ENCODE data around the gene LTO1. TPM values are rescaled to one million over a fixed set of nuclear protein-coding genes. Genes with fewer than 3 reads are reported as not detected.

Gene LTO1
- total RNA-seq, 2 donors from 2014 or later = 13.0 to 26.7 TPM

- 30 to 41% methylated on average over 1 to 9 of the region's 9 CpGs for WGBS, 2 donors
- Histone ChIP-seq H3K36me3 (replicated peaks in 1 of 2; ENCODE audit: insufficient read depth in 1 of 2, low read depth in 2 of 2) (no peaks in the 10 kb centered on the region), H3K27me3 (no peaks in the 10 kb centered on the region), H3K27ac (no peak overlapping the region), H3K4me1 (peaks cover 13% of the 10 kb centered on the region), H3K4me3 (no peak overlapping the region), H3K9me3 (no peaks in the 10 kb centered on the region)
- intact Hi-C loops (cut with DNase I) = loop anchor here (5.0 kb wide), 1 partner anchor 203 kb away; no protein-coding TSS in a partner anchor
- DNase-seq (peak in 2 of 4 donors; percentile 18 to 49), ATAC-seq (peak; percentile 27)
- TF ChIP-seq POLR2A (IDR thresholded peaks at IDR 0.05) (no peak), CTCF (IDR thresholded peaks at IDR 0.05) (peak in 6 of 7 experiments; percentile 28 to 47 (median 44))
Observed at GRCh38 chr11:69683764-69684333, 8.7 kb upstream of the LTO1 start.

DNA sequence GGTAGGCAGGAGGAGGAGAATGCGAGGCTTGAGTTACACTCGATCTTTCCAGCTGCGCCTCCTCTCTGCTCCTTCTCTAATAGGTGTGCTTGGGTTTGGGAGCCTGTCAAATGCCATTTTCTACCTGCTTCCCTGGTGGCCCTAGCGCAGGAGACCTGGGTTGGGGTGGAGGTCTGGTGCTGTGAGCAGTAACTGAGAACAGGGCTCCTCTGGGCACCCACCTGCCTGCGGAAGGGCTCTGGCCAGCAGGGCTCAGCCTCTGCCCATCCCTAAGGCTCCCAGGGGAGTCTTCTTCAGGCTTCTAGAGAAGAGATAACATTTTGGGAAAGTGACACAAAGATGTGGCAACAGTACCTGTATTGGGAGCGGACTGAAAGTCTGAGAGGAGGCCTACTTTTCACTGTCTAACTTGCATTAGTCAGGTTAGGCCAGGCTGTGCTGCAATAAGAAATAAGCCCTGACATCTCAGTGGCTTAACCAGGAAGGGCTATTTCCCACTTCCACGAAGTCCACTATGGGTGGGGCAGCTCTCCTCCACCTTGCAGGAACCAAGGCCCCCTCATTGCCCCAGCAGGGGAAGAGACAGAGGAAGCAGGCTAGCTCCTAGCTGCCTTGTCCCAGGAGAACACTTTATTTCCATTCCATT lies 7.7 kb upstream of the LTO1 start:
- Histone ChIP-seq H3K9me3 (no peaks in the 10 kb centered on the region), H3K27ac (no peak overlapping the region), H3K36me3 (replicated peaks in 1 of 2; ENCODE audit: insufficient read depth in 1 of 2, low read depth in 2 of 2) (no peaks in the 10 kb centered on the region), H3K4me1 (peaks cover 7% of the 10 kb centered on the region), H3K4me3 (no peak overlapping the region), H3K27me3 (no peaks in the 10 kb centered on the region)
- WGBS, 2 donors = 75 to 80% methylated on average over 5 to 7 of the region's 7 CpGs
- intact Hi-C loops (cut with DNase I) = loop anchor here (5.0 kb wide), 1 partner anchor 204 kb away; no protein-coding TSS in a partner anchor
- no peak for ATAC-seq
- TF ChIP-seq CTCF (IDR thresholded peaks at IDR 0.05) (no peak), POLR2A (IDR thresholded peaks at IDR 0.05) (no peak)
- DNase-seq = no peak

- 80 to 85% methylated on average over 6 of the region's 6 CpGs for WGBS, 2 donors
- no peak overlapping the region for H3K27ac ChIP-seq
- ATAC-seq = no peak
- intact Hi-C loops (cut with DNase I) = loop anchor here (5.0 kb wide), 1 partner anchor 205 kb away; no protein-coding TSS in a partner anchor
- no peak for TF ChIP-seq POLR2A (IDR thresholded peaks at IDR 0.05)
- TF ChIP-seq CTCF (IDR thresholded peaks at IDR 0.05) = no peak
- DNase-seq = no peak
- no peaks in the 10 kb centered on the region for H3K36me3 ChIP-seq (replicated peaks in 1 of 2; ENCODE audit: insufficient read depth in 1 of 2, low read depth in 2 of 2)
- peaks cover 7% of the 10 kb centered on the region for H3K4me1 ChIP-seq
- H3K27me3 ChIP-seq = no peaks in the 10 kb centered on the region
- no peaks in the 10 kb centered on the region for H3K9me3 ChIP-seq
- H3K4me3 ChIP-seq = no peak overlapping the region
Observed at GRCh38 chr11:69682221-69682620, 7.1 kb upstream of the LTO1 start.

DNA sequence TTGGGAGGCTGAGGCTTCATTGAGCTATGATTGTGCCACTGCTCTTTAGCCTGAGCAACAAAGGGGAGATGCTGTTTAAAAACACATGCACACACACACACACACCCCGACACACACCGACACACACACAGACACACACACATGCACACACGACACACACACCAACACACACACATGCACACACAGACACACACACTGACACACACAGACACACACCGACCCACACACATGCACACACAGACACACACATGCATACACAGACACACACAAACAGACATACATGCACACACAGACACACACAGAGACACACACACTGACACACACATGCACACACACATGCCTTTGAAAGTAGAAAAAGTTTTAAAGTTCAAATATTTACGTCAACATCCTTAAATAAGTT lies 5.5 kb upstream of the LTO1 start:
- H3K36me3 ChIP-seq (replicated peaks in 1 of 2; ENCODE audit: insufficient read depth in 1 of 2, low read depth in 2 of 2) = no peaks in the 10 kb centered on the region
- H3K9me3 ChIP-seq = no peaks in the 10 kb centered on the region
- H3K4me3 ChIP-seq = no peak overlapping the region
- TF ChIP-seq POLR2A (IDR thresholded peaks at IDR 0.05) (no peak), CTCF (IDR thresholded peaks at IDR 0.05) (no peak)
- 81 to 87% methylated on average over 5 of the region's 5 CpGs for WGBS, 2 donors
- H3K4me1 ChIP-seq = peaks cover 4% of the 10 kb centered on the region
- DNase-seq (no peak), ATAC-seq (no peak)
- H3K27ac ChIP-seq = no peak overlapping the region
- intact Hi-C loops (cut with DNase I) = loop anchor here (5.0 kb wide), 1 partner anchor 207 kb away; no protein-coding TSS in a partner anchor
- no peaks in the 10 kb centered on the region for H3K27me3 ChIP-seq

Data from body of pancreas (tissue), 4 donors.